Trophoblast cell (in vitro differentiated cells and primary cell): ENCODE results near the gene TMC8.

ENCODE experiments used
- DNase-seq, 2 donors: peaks; one replicate each; pipeline ENCODE4 v3.0.0-alpha.2; 2016
- H2AFZ ChIP-seq: 2 replicates; pipeline ENCODE4 v1.6.1; 2013; ENCODE audit warnings: low read length, moderate library complexity, mild to moderate bottlenecking; ENCODE audit not compliant: insufficient read depth, poor library complexity
- H2AK5ac ChIP-seq: 2 replicates; pipeline ENCODE4 v1.6.1; 2013; ENCODE audit warnings: mild to moderate bottlenecking, low read length
- H2BK120ac ChIP-seq: 2 replicates; pipeline ENCODE4 v1.6.1; 2013; ENCODE audit warnings: low read length, mild to moderate bottlenecking, moderate library complexity; ENCODE audit not compliant: insufficient read depth, poor library complexity
- H2BK12ac ChIP-seq: 2 replicates; pipeline ENCODE4 v1.6.1; 2013; ENCODE audit warnings: mild to moderate bottlenecking, low read length, moderate library complexity
- H2BK5ac ChIP-seq: 2 replicates; pipeline ENCODE4 v1.6.1; 2013; ENCODE audit warnings: low read length, low read depth, moderate library complexity, mild to moderate bottlenecking; ENCODE audit not compliant: poor library complexity
- H3K14ac ChIP-seq: 2 replicates; pipeline ENCODE4 v1.6.1; 2013; ENCODE audit warnings: mild to moderate bottlenecking, low read length
- H3K18ac ChIP-seq: 2 replicates; pipeline ENCODE4 v1.6.1; 2013; ENCODE audit warnings: mild to moderate bottlenecking, low read length
- H3K23ac ChIP-seq: 2 replicates; pipeline ENCODE4 v1.6.1; 2013; ENCODE audit warnings: low read length
- H3K27ac ChIP-seq: 2 replicates; pipeline ENCODE4 v1.5.1; 2013; ENCODE audit warnings: low read depth, mild to moderate bottlenecking, inconsistent platforms, low read length, moderate library complexity
- H3K27me3 ChIP-seq: 2 replicates; pipeline ENCODE4 v1.6.1; 2013; ENCODE audit warnings: inconsistent platforms, mild to moderate bottlenecking, low read length, moderate library complexity; ENCODE audit not compliant: insufficient read depth
- H3K36me3 ChIP-seq, 2 experiments: 1 replicate in 1 of 2; 2 replicates in 1 of 2; pipeline ENCODE4 v1.6.1; 2013; ENCODE audit warnings: low read length in 2 of 2, mild to moderate bottlenecking in 2 of 2, moderate library complexity in 1 of 2; ENCODE audit not compliant: insufficient read depth in 2 of 2, control insufficient read depth in 1 of 2
- H3K4ac ChIP-seq: 2 replicates; pipeline ENCODE4 v1.6.1; 2013; ENCODE audit warnings: low read depth, mild to moderate bottlenecking, low read length, moderate library complexity
- H3K4me1 ChIP-seq, 2 experiments: 1 replicate in 1 of 2; 2 replicates in 1 of 2; pipeline ENCODE4 v1.6.1; 2013; ENCODE audit warnings: low read length in 2 of 2, mild to moderate bottlenecking in 2 of 2, moderate library complexity in 1 of 2; ENCODE audit not compliant: insufficient read depth in 2 of 2, control insufficient read depth in 1 of 2
- H3K4me2 ChIP-seq: 2 replicates; pipeline ENCODE4 v1.6.1; 2013; ENCODE audit warnings: inconsistent platforms, mild to moderate bottlenecking, low read length, moderate library complexity
- H3K4me3 ChIP-seq: 2 replicates; pipeline ENCODE4 v1.5.1; 2013; ENCODE audit warnings: mild to moderate bottlenecking, low read depth, low read length, inconsistent platforms
- H3K79me1 ChIP-seq: one replicate; pipeline ENCODE4 v1.6.1; 2013; ENCODE audit warnings: low read length
- H3K79me2 ChIP-seq: 2 replicates; pipeline ENCODE4 v1.6.1; 2013; ENCODE audit warnings: low read length, mild to moderate bottlenecking; ENCODE audit not compliant: control insufficient read depth, insufficient read depth, poor library complexity
- H3K9ac ChIP-seq: 2 replicates; pipeline ENCODE4 v1.6.1; 2013; ENCODE audit warnings: mild to moderate bottlenecking, low read length
- H3K9me3 ChIP-seq: 2 replicates; pipeline ENCODE4 v1.6.1; 2013; ENCODE audit warnings: low read depth, mild to moderate bottlenecking, control low read depth, inconsistent platforms, low read length; ENCODE audit not compliant: insufficient read depth
- H4K12ac ChIP-seq: 2 replicates; pipeline ENCODE4 v1.6.1; 2013; ENCODE audit warnings: low read depth, mild to moderate bottlenecking, low read length, moderate library complexity
- H4K8ac ChIP-seq: 2 replicates; pipeline ENCODE4 v1.6.1; 2013; ENCODE audit warnings: low read depth, mild to moderate bottlenecking, low read length, moderate library complexity
- H4K91ac ChIP-seq: one replicate; pipeline ENCODE4 v1.6.1; 2013; ENCODE audit warnings: low read depth, mild to moderate bottlenecking, low read length, moderate library complexity
- WGBS: extraction: QIAGEN DNeasy Blood & Tissue Kit; methylation state at CpG from one replicate; pipeline ENCODE4 v1.1.7; 2013; ENCODE audit warnings: missing lambda C conversion rate; ENCODE audit not compliant: insufficient read length, insufficient coverage; ENCODE audit errors: extremely low coverage; 5-methylcytosine and 5-hydroxymethylcytosine counted together

TMC8 gene

DNA sequence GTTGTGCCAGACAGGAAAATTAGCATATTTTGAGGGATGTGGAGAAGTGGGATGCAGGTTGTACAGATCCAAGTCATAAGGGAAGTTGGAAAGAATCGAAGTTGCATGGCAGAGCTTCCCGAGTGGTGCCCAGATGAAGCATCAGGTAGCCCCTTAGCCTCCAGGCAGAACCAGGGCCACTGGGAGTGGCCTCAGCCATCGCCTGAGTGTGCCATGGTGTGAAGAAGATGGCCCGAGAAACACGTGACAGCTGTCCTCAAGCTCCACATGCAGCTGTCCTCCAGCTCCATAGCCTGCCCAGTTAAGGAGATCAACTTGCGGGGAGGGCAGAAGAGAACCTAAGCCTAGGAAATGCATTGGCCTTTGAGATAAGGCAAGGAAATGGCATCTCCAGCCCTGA is 35.5 kb upstream of the TMC8 start:
- H3K23ac ChIP-seq: no peak overlapping the region
- H3K4me2 ChIP-seq: no peak overlapping the region
- no peaks in the 10 kb centered on the region for H3K79me1 ChIP-seq
- no peaks in the 10 kb centered on the region for H3K27me3 ChIP-seq
- H2BK12ac ChIP-seq: no peak overlapping the region
- H2BK5ac ChIP-seq: no peak overlapping the region
- H3K27ac ChIP-seq: no peak overlapping the region
- DNase-seq: no peak
- no peaks in the 10 kb centered on the region for H3K4me1 ChIP-seq
- peaks cover 12 to 13% of the 10 kb centered on the region in 2 experiments for H3K36me3 ChIP-seq
- H2BK120ac ChIP-seq: no peak overlapping the region
- no peak overlapping the region for H2AFZ ChIP-seq
- H3K9ac ChIP-seq: no peak overlapping the region
- H3K4ac ChIP-seq: no peak overlapping the region
- H4K12ac ChIP-seq: no peak overlapping the region
- no peak overlapping the region for H3K4me3 ChIP-seq
- no peak overlapping the region for H3K18ac ChIP-seq
- no peak overlapping the region for H3K14ac ChIP-seq
- no peak overlapping the region for H4K91ac ChIP-seq
- WGBS: no CpG with 5 or more reads among the region's 6 CpGs
- H4K8ac ChIP-seq: no peak overlapping the region
- H3K79me2 ChIP-seq: no peaks in the 10 kb centered on the region
- no peak overlapping the region for H2AK5ac ChIP-seq
- H3K9me3 ChIP-seq: peaks cover 6% of the 10 kb centered on the region

- DNase-seq: no peak
- WGBS: no CpG with 5 or more reads among the region's 9 CpGs
Measured at GRCh38 chr17:78096093-78096492, 34.5 kb upstream of the TMC8 start.

DNA sequence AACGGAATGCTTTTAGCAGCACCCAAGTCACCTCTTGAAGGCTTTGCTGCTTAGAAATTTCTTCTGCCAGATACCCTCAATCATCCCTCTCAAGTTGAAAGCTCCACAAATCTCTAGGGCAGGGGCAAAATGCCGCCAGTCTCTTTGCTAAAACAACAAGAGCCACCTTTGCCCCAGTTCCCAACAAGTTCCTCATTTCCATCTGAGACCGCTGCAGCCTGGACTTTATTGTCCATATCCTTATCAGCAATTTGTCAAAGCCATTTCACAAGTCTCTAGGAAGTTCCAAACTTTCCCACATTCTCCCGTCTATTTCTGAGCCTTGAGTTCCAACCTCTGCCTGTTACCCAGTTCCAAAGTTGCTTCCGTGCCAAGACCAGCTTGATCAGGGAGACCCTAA is 29.5 kb upstream of the TMC8 start:
- no CpG with 5 or more reads among the region's 5 CpGs for WGBS
- H3K9ac ChIP-seq: no peak overlapping the region

More at GRCh38 chr17:78096093-78096492, 34.5 kb upstream of the TMC8 start:
- Histone ChIP-seq H3K79me1 (no peaks in the 10 kb centered on the region), H4K8ac (no peak overlapping the region), H2BK5ac (no peak overlapping the region), H3K27me3 (no peaks in the 10 kb centered on the region), H3K14ac (no peak overlapping the region), H2BK12ac (no peak overlapping the region), H3K4me3 (no peak overlapping the region), H3K27ac (no peak overlapping the region), H2BK120ac (no peak overlapping the region), H3K18ac (no peak overlapping the region), H2AK5ac (no peak overlapping the region), H4K91ac (no peak overlapping the region), H3K4me1 (no peaks in the 10 kb centered on the region), H3K4me2 (no peak overlapping the region), H3K36me3 (peaks cover 12 to 17% of the 10 kb centered on the region in 2 experiments), H3K23ac (no peak overlapping the region), H3K9me3 (peaks cover 9% of the 10 kb centered on the region), H3K9ac (no peak overlapping the region), H3K4ac (no peak overlapping the region), H4K12ac (no peak overlapping the region), H2AFZ (no peak overlapping the region), H3K79me2 (no peaks in the 10 kb centered on the region)

GRCh38 chr17:78101542-78101941 is 29.0 kb upstream of the TMC8 start:
- peaks cover 17% of the 10 kb centered on the region for H3K9me3 ChIP-seq
- no peak overlapping the region for H2BK120ac ChIP-seq
- no peak overlapping the region for H4K8ac ChIP-seq
- no peak overlapping the region for H2AK5ac ChIP-seq
- WGBS: no CpG with 5 or more reads among the region's 10 CpGs
- H3K79me2 ChIP-seq: no peaks in the 10 kb centered on the region
- H4K12ac ChIP-seq: no peak overlapping the region
- H4K91ac ChIP-seq: no peak overlapping the region
- H3K9ac ChIP-seq: no peak overlapping the region
- no peak overlapping the region for H3K18ac ChIP-seq
- H3K79me1 ChIP-seq: no peaks in the 10 kb centered on the region
- no peak overlapping the region for H3K4me2 ChIP-seq
- no peak overlapping the region for H2AFZ ChIP-seq
- H3K4ac ChIP-seq: no peak overlapping the region
- H3K14ac ChIP-seq: no peak overlapping the region
- no peaks in the 10 kb centered on the region for H3K27me3 ChIP-seq
- H2BK12ac ChIP-seq: no peak overlapping the region
- no peak overlapping the region for H3K4me3 ChIP-seq
- H3K36me3 ChIP-seq: peaks cover 14 to 22% of the 10 kb centered on the region in 2 experiments
- H3K4me1 ChIP-seq: no peaks in the 10 kb centered on the region
- H2BK5ac ChIP-seq: no peak overlapping the region
- DNase-seq: no peak
- H3K27ac ChIP-seq: no peak overlapping the region
- H3K23ac ChIP-seq: no peak overlapping the region

More for the DNA sequence above, 29.5 kb upstream of the TMC8 start:
- H2AFZ ChIP-seq: no peak overlapping the region
- H3K27ac ChIP-seq: no peak overlapping the region
- no peak for DNase-seq
- no peak overlapping the region for H2BK5ac ChIP-seq
- no peaks in the 10 kb centered on the region for H3K79me2 ChIP-seq
- H3K4me1 ChIP-seq: no peaks in the 10 kb centered on the region
- no peaks in the 10 kb centered on the region for H3K79me1 ChIP-seq
- H4K12ac ChIP-seq: no peak overlapping the region
- no peak overlapping the region for H3K18ac ChIP-seq
- no peak overlapping the region for H4K91ac ChIP-seq
- H3K14ac ChIP-seq: no peak overlapping the region
- no peak overlapping the region for H3K4me2 ChIP-seq
- H3K23ac ChIP-seq: no peak overlapping the region
- H4K8ac ChIP-seq: no peak overlapping the region
- no peaks in the 10 kb centered on the region for H3K27me3 ChIP-seq
- H2BK120ac ChIP-seq: no peak overlapping the region
- H3K4ac ChIP-seq: no peak overlapping the region
- no peak overlapping the region for H3K4me3 ChIP-seq
- H2AK5ac ChIP-seq: no peak overlapping the region
- H2BK12ac ChIP-seq: no peak overlapping the region
- H3K9me3 ChIP-seq: peaks cover 17% of the 10 kb centered on the region
- peaks cover 14 to 22% of the 10 kb centered on the region in 2 experiments for H3K36me3 ChIP-seq
